ENCODE data around the gene CYP26A1.

- TF ChIP-seq CTCF (conservative IDR thresholded peaks at IDR 0.05; ENCODE audit: low read depth in 2 of 2) (peak; percentile 72 to 92), REST (IDR thresholded peaks at IDR 0.05; ENCODE audit: unreplicated experiment) (no peak), POLR2AphosphoS5 (IDR thresholded peaks at IDR 0.05; ENCODE audit: low read depth) (no peak), EZH2 (IDR thresholded peaks at IDR 0.05; ENCODE audit: low read depth, unreplicated experiment) (no peak), CREB1 (CRISPR knock-in tag; IDR thresholded peaks at IDR 0.05; ENCODE audit: low read depth) (no peak), ZNF114 (CRISPR knock-in tag; IDR thresholded peaks at IDR 0.05) (no peak), JUNB (IDR thresholded peaks at IDR 0.05; ENCODE audit: unreplicated experiment) (no peak)
Measured at GRCh38 chr10:93039721-93040120, 34.0 kb upstream of the CYP26A1 start.

All from GM23338 (cell line).